Measurements from ENCODE around the gene PPP4R1.

DNA sequence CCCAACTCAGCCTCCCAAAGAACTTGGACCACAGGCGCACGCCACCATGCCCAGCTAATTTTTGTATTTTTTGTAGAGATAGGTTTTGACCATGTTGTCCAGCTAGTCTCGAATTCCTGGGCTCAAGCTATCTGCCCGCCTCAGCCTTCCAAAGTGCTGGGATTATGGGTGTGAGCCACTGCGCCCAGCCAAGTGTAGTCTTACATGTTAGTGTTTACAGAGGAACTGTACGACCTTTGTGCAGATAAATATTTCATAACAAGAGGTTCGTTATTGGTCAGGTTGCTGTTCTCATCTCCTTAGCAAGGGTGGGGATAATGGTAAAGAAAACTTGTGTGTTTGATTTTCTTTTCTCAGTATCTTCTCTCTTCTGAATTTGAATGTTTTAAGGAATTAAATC is 92.6 kb downstream of the PPP4R1 start:
- TF ChIP-seq, protein P1, sequence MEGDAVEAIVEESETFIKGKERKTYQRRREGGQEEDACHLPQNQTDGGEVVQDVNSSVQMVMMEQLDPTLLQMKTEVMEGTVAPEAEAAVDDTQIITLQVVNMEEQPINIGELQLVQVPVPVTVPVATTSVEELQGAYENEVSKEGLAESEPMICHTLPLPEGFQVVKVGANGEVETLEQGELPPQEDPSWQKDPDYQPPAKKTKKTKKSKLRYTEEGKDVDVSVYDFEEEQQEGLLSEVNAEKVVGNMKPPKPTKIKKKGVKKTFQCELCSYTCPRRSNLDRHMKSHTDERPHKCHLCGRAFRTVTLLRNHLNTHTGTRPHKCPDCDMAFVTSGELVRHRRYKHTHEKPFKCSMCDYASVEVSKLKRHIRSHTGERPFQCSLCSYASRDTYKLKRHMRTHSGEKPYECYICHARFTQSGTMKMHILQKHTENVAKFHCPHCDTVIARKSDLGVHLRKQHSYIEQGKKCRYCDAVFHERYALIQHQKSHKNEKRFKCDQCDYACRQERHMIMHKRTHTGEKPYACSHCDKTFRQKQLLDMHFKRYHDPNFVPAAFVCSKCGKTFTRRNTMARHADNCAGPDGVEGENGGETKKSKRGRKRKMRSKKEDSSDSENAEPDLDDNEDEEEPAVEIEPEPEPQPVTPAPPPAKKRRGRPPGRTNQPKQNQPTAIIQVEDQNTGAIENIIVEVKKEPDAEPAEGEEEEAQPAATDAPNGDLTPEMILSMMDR (conservative IDR thresholded peaks at IDR 0.05; ENCODE audit: low read depth, low read length), result no peak
- TF ChIP-seq EZH2 (IDR thresholded peaks at IDR 0.05; ENCODE audit: borderline replicate concordance, low read depth, low read length, poor library complexity, severe bottlenecking), result no peak

All from A673 (cell line).